WERI-Rb-1 (cell line): ENCODE measurements around the gene SMCO4.
"Not testable (repeated sequence)": the region's sequence is repeated elsewhere in the genome, so short reads cannot be mapped to it uniquely, and the experiment has no call there.

Experiments
- DNase-seq: peaks from one replicate; pipeline ENCODE4 v3.0.0-alpha.2; 2020
- H3K27ac ChIP-seq: fragments of 250-450 bp; sonication (Bioruptor Pico); 2 replicates; pipeline ENCODE4 v1.5.1; 2020; ENCODE audit warnings: mild to moderate bottlenecking, moderate library complexity
- H3K27me3 ChIP-seq: fragments of 250-450 bp; sonication (Bioruptor Pico); 2 replicates; pipeline ENCODE4 v1.5.1; 2021; ENCODE audit warnings: mild to moderate bottlenecking, low read depth, moderate library complexity; ENCODE audit not compliant: insufficient read depth, severe bottlenecking
- H3K36me3 ChIP-seq: fragments of 250-450 bp; sonication (Bioruptor Pico); 2 replicates; pipeline ENCODE4 v1.5.1; 2020; ENCODE audit warnings: mild to moderate bottlenecking, moderate library complexity
- H3K4me3 ChIP-seq: 2 replicates; pipeline ENCODE4 v1.5.1; 2011; ENCODE audit warnings: low read depth, mild to moderate bottlenecking, control low read depth, low read length
- H3K9me3 ChIP-seq: fragments of 250-450 bp; sonication (Bioruptor Pico); 2 replicates; pipeline ENCODE4 v1.5.1; 2021; ENCODE audit warnings: mild to moderate bottlenecking, moderate library complexity; ENCODE audit not compliant: severe bottlenecking
- CTCF ChIP-seq: IDR thresholded peaks from 2 replicates; pipeline ENCODE4 v1.5.1; 2011; ENCODE audit warnings: low read depth, mild to moderate bottlenecking, control low read depth, inconsistent platforms, low read length

SMCO4 gene

GRCh38 chr11:93467054-93467453 is 76.1 kb downstream of the SMCO4 start:
- DNase-seq: no peak

GRCh38 chr11:93464927-93465540 is 78.2 kb downstream of the SMCO4 start:
- TF ChIP-seq CTCF: no peak
- no peak for DNase-seq
- Histone ChIP-seq H3K9me3 (no peaks in the 10 kb centered on the region), H3K27me3 (no peaks in the 10 kb centered on the region), H3K4me3 (no peak overlapping the region), H3K36me3 (no peaks in the 10 kb centered on the region), H3K27ac (no peak overlapping the region)

More at GRCh38 chr11:93467054-93467453, 76.1 kb downstream of the SMCO4 start:
- Histone ChIP-seq H3K27me3 (no peaks in the 10 kb centered on the region), H3K4me3 (no peak overlapping the region), H3K9me3 (no peaks in the 10 kb centered on the region), H3K27ac (no peak overlapping the region), H3K36me3 (no peaks in the 10 kb centered on the region)
- TF ChIP-seq CTCF: no peak

- not testable (repeated sequence) for H3K4me3 ChIP-seq, H3K27ac ChIP-seq, H3K27me3 ChIP-seq, H3K9me3 ChIP-seq, DNase-seq, H3K36me3 ChIP-seq
These were observed 79.5 kb downstream of the SMCO4 start for GRCh38 chr11:93463666-93464065.

- Histone ChIP-seq H3K9me3 (no peaks in the 10 kb centered on the region), H3K36me3 (no peaks in the 10 kb centered on the region), H3K27me3 (no peaks in the 10 kb centered on the region), H3K4me3 (no peak overlapping the region), H3K27ac (no peak overlapping the region)
- DNase-seq: no peak
- no peak for TF ChIP-seq CTCF
These were observed 84.9 kb downstream of the SMCO4 start for GRCh38 chr11:93458286-93458685.

- peak; percentile 14 for DNase-seq
- Histone ChIP-seq H3K27me3 (no peaks in the 10 kb centered on the region), H3K4me3 (no peak overlapping the region), H3K9me3 (no peaks in the 10 kb centered on the region), H3K27ac (no peak overlapping the region), H3K36me3 (no peaks in the 10 kb centered on the region)
- TF ChIP-seq CTCF: no peak
These were observed 98.5 kb downstream of the SMCO4 start for GRCh38 chr11:93444617-93445073.

- H3K27me3 ChIP-seq, H3K27ac ChIP-seq, DNase-seq, H3K4me3 ChIP-seq, H3K9me3 ChIP-seq, H3K36me3 ChIP-seq: not testable (repeated sequence)
These were observed 100.0 kb downstream of the SMCO4 start for GRCh38 chr11:93443232-93443631.

GRCh38 chr11:93432247-93432646 is 110.9 kb downstream of the SMCO4 start:
- TF ChIP-seq CTCF: no peak
- no peaks in the 10 kb centered on the region for H3K27me3 ChIP-seq
- no peaks in the 10 kb centered on the region for H3K9me3 ChIP-seq
- H3K4me3 ChIP-seq: no peak overlapping the region
- no peaks in the 10 kb centered on the region for H3K36me3 ChIP-seq
- no peak overlapping the region for H3K27ac ChIP-seq
- no peak for DNase-seq
